Measurements from ENCODE around the gene WDHD1.
"Not testable (repeated sequence)": the region's sequence is repeated elsewhere in the genome, so short reads cannot be mapped to it uniquely, and the experiment has no call there.

Gene WDHD1

GRCh38 chr14:55000381-55000780 lies 26.5 kb downstream of the WDHD1 start:
- Histone ChIP-seq H3K9ac (ENCODE audit: low read depth, low read length) (no peak overlapping the region), H3K4me1 (ENCODE audit: control insufficient read depth, insufficient read depth, low read length) (no peaks in the 10 kb centered on the region), H3K9me3 (ENCODE audit: control insufficient read depth, insufficient read depth, low read length) (no peaks in the 10 kb centered on the region), H3K36me3 (ENCODE audit: control insufficient read depth, insufficient read depth, low read length) (peaks cover 36% of the 10 kb centered on the region), H3K27me3 (ENCODE audit: control insufficient read depth, insufficient read depth, low read length) (no peaks in the 10 kb centered on the region), H3K4me3 (ENCODE audit: low read depth, low read length) (no peak overlapping the region)

GRCh38 chr14:54985156-54985555 lies 41.7 kb downstream of the WDHD1 start:
- no peaks in the 10 kb centered on the region for H3K9me3 ChIP-seq (ENCODE audit: control insufficient read depth, insufficient read depth, low read length)
- H3K36me3 ChIP-seq (ENCODE audit: control insufficient read depth, insufficient read depth, low read length): peaks cover 26% of the 10 kb centered on the region
- H3K4me3 ChIP-seq (ENCODE audit: low read depth, low read length): no peak overlapping the region
- no peaks in the 10 kb centered on the region for H3K4me1 ChIP-seq (ENCODE audit: control insufficient read depth, insufficient read depth, low read length)
- no peak overlapping the region for H3K9ac ChIP-seq (ENCODE audit: low read depth, low read length)
- H3K27me3 ChIP-seq (ENCODE audit: control insufficient read depth, insufficient read depth, low read length): no peaks in the 10 kb centered on the region

GRCh38 chr14:54981698-54982097 lies 45.2 kb downstream of the WDHD1 start:
- H3K4me1 ChIP-seq (ENCODE audit: control insufficient read depth, insufficient read depth, low read length): no peaks in the 10 kb centered on the region

GRCh38 chr14:54979039-54979438 lies 47.9 kb downstream of the WDHD1 start:
- Histone ChIP-seq H3K27me3 (ENCODE audit: control insufficient read depth, insufficient read depth, low read length) (no peaks in the 10 kb centered on the region), H3K4me1 (ENCODE audit: control insufficient read depth, insufficient read depth, low read length) (no peaks in the 10 kb centered on the region), H3K9ac (ENCODE audit: low read depth, low read length) (no peak overlapping the region), H3K4me3 (ENCODE audit: low read depth, low read length) (no peak overlapping the region), H3K36me3 (ENCODE audit: control insufficient read depth, insufficient read depth, low read length) (peaks cover 12% of the 10 kb centered on the region), H3K9me3 (ENCODE audit: control insufficient read depth, insufficient read depth, low read length) (no peaks in the 10 kb centered on the region)

More at GRCh38 chr14:54981698-54982097, 45.2 kb downstream of the WDHD1 start:
- Histone ChIP-seq H3K27me3 (ENCODE audit: control insufficient read depth, insufficient read depth, low read length) (no peaks in the 10 kb centered on the region), H3K9me3 (ENCODE audit: control insufficient read depth, insufficient read depth, low read length) (no peaks in the 10 kb centered on the region), H3K9ac (ENCODE audit: low read depth, low read length) (no peak overlapping the region), H3K4me3 (ENCODE audit: low read depth, low read length) (no peak overlapping the region), H3K36me3 (ENCODE audit: control insufficient read depth, insufficient read depth, low read length) (peaks cover 22% of the 10 kb centered on the region)

GRCh38 chr14:54976316-54976715 lies 50.6 kb downstream of the WDHD1 start:
- Histone ChIP-seq H3K9ac (ENCODE audit: low read depth, low read length) (no peak overlapping the region), H3K9me3 (ENCODE audit: control insufficient read depth, insufficient read depth, low read length) (no peaks in the 10 kb centered on the region), H3K4me1 (ENCODE audit: control insufficient read depth, insufficient read depth, low read length) (no peaks in the 10 kb centered on the region), H3K36me3 (ENCODE audit: control insufficient read depth, insufficient read depth, low read length) (peaks cover 2% of the 10 kb centered on the region), H3K27me3 (ENCODE audit: control insufficient read depth, insufficient read depth, low read length) (no peaks in the 10 kb centered on the region), H3K4me3 (ENCODE audit: low read depth, low read length) (no peak overlapping the region)

- Histone ChIP-seq H3K4me1 (ENCODE audit: control insufficient read depth, insufficient read depth, low read length) (no peaks in the 10 kb centered on the region), H3K9ac (ENCODE audit: low read depth, low read length) (no peak overlapping the region), H3K27me3 (ENCODE audit: control insufficient read depth, insufficient read depth, low read length) (no peaks in the 10 kb centered on the region), H3K4me3 (ENCODE audit: low read depth, low read length) (no peak overlapping the region), H3K36me3 (ENCODE audit: control insufficient read depth, insufficient read depth, low read length) (no peaks in the 10 kb centered on the region), H3K9me3 (ENCODE audit: control insufficient read depth, insufficient read depth, low read length) (no peaks in the 10 kb centered on the region)
Observed at GRCh38 chr14:54975856-54976255, 51.0 kb downstream of the WDHD1 start.

- Histone ChIP-seq H3K9me3 (ENCODE audit: control insufficient read depth, insufficient read depth, low read length) (no peaks in the 10 kb centered on the region), H3K27me3 (ENCODE audit: control insufficient read depth, insufficient read depth, low read length) (no peaks in the 10 kb centered on the region), H3K36me3 (ENCODE audit: control insufficient read depth, insufficient read depth, low read length) (no peaks in the 10 kb centered on the region), H3K4me1 (ENCODE audit: control insufficient read depth, insufficient read depth, low read length) (no peaks in the 10 kb centered on the region), H3K9ac (ENCODE audit: low read depth, low read length) (no peak overlapping the region), H3K4me3 (ENCODE audit: low read depth, low read length) (no peak overlapping the region)
Observed at GRCh38 chr14:54974788-54975414, 52.0 kb downstream of the WDHD1 start.

- Histone ChIP-seq H3K36me3 (ENCODE audit: control insufficient read depth, insufficient read depth, low read length) (peaks cover 8% of the 10 kb centered on the region), H3K4me1 (ENCODE audit: control insufficient read depth, insufficient read depth, low read length) (no peaks in the 10 kb centered on the region), H3K9ac (ENCODE audit: low read depth, low read length) (no peak overlapping the region), H3K4me3 (ENCODE audit: low read depth, low read length) (no peak overlapping the region), H3K9me3 (ENCODE audit: control insufficient read depth, insufficient read depth, low read length) (no peaks in the 10 kb centered on the region), H3K27me3 (ENCODE audit: control insufficient read depth, insufficient read depth, low read length) (no peaks in the 10 kb centered on the region)
Observed at GRCh38 chr14:54967496-54967895, 59.4 kb downstream of the WDHD1 start.

GRCh38 chr14:54955143-54955542 lies 71.8 kb downstream of the WDHD1 start:
- no peaks in the 10 kb centered on the region for H3K9me3 ChIP-seq (ENCODE audit: control insufficient read depth, insufficient read depth, low read length)
- no peaks in the 10 kb centered on the region for H3K27me3 ChIP-seq (ENCODE audit: control insufficient read depth, insufficient read depth, low read length)
- peaks cover 16% of the 10 kb centered on the region for H3K36me3 ChIP-seq (ENCODE audit: control insufficient read depth, insufficient read depth, low read length)
- no peak overlapping the region for H3K4me3 ChIP-seq (ENCODE audit: low read depth, low read length)
- no peaks in the 10 kb centered on the region for H3K4me1 ChIP-seq (ENCODE audit: control insufficient read depth, insufficient read depth, low read length)
- no peak overlapping the region for H3K9ac ChIP-seq (ENCODE audit: low read depth, low read length)

GRCh38 chr14:54953609-54954008 lies 73.3 kb downstream of the WDHD1 start:
- peaks cover 21% of the 10 kb centered on the region for H3K36me3 ChIP-seq (ENCODE audit: control insufficient read depth, insufficient read depth, low read length)
- not testable (repeated sequence) for H3K4me3 ChIP-seq (ENCODE audit: low read depth, low read length); H3K9me3 ChIP-seq (ENCODE audit: control insufficient read depth, insufficient read depth, low read length); H3K4me1 ChIP-seq (ENCODE audit: control insufficient read depth, insufficient read depth, low read length); H3K27me3 ChIP-seq (ENCODE audit: control insufficient read depth, insufficient read depth, low read length); H3K9ac ChIP-seq (ENCODE audit: low read depth, low read length)

- H3K4me1 ChIP-seq (ENCODE audit: control insufficient read depth, insufficient read depth, low read length); H3K9me3 ChIP-seq (ENCODE audit: control insufficient read depth, insufficient read depth, low read length); H3K9ac ChIP-seq (ENCODE audit: low read depth, low read length); H3K27me3 ChIP-seq (ENCODE audit: control insufficient read depth, insufficient read depth, low read length); H3K4me3 ChIP-seq (ENCODE audit: low read depth, low read length): not testable (repeated sequence)
- peaks cover 29% of the 10 kb centered on the region for H3K36me3 ChIP-seq (ENCODE audit: control insufficient read depth, insufficient read depth, low read length)
Observed at GRCh38 chr14:54952803-54953202, 74.1 kb downstream of the WDHD1 start.

- no peaks in the 10 kb centered on the region for H3K27me3 ChIP-seq (ENCODE audit: control insufficient read depth, insufficient read depth, low read length)
- no peak overlapping the region for H3K9ac ChIP-seq (ENCODE audit: low read depth, low read length)
- H3K9me3 ChIP-seq (ENCODE audit: control insufficient read depth, insufficient read depth, low read length): no peaks in the 10 kb centered on the region
- no peak overlapping the region for H3K4me3 ChIP-seq (ENCODE audit: low read depth, low read length)
- H3K4me1 ChIP-seq (ENCODE audit: control insufficient read depth, insufficient read depth, low read length): no peaks in the 10 kb centered on the region
- peaks cover 20% of the 10 kb centered on the region for H3K36me3 ChIP-seq (ENCODE audit: control insufficient read depth, insufficient read depth, low read length)
Observed at GRCh38 chr14:54947230-54947629, 79.7 kb downstream of the WDHD1 start.
